Activated T-helper 1 cell treated with anti-CD3 and anti-CD28 coated beads, Interleukin-2, amount 50 U/mL, for 16 hours (primary cell): ENCODE measurements around the gene SGCE.

Source experiments
- DNase-seq, 2 donors: peaks; one replicate each; pipeline ENCODE4 v3.0.0-alpha.2; 2020; ENCODE audit warnings: low read depth in 1 of 2, low spot score in 1 of 2

Gene SGCE

GRCh38 chr7:94660006-94660405 is 4.1 kb upstream of the SGCE start:
- no peak for DNase-seq

GRCh38 chr7:94658826-94659225 is 2.9 kb upstream of the SGCE start:
- DNase-seq = no peak

GRCh38 chr7:94657771-94658693 is 2.1 kb upstream of the SGCE start:
- DNase-seq = peak; percentile 83 to 88

GRCh38 chr7:94656925-94657731 is 1.2 kb upstream of the SGCE start:
- no peak for DNase-seq

- no peak for DNase-seq
Observed at GRCh38 chr7:94656658-94656924, 658 bp upstream of the SGCE start.

GRCh38 chr7:94655126-94655847 is 646 bp downstream of the SGCE start:
- DNase-seq = no peak

GRCh38 chr7:94654783-94655125 is 1.2 kb downstream of the SGCE start:
- DNase-seq = no peak

GRCh38 chr7:94650147-94651051 is 5.5 kb downstream of the SGCE start:
- DNase-seq = no peak

GRCh38 chr7:94649450-94649849 is 6.5 kb downstream of the SGCE start:
- no peak for DNase-seq

GRCh38 chr7:94648731-94649130 is 7.2 kb downstream of the SGCE start:
- DNase-seq = no peak

GRCh38 chr7:94647295-94647694 is 8.6 kb downstream of the SGCE start:
- DNase-seq = no peak

GRCh38 chr7:94643771-94644545 is 12.0 kb downstream of the SGCE start:
- DNase-seq = no peak

- DNase-seq = no peak
Observed at GRCh38 chr7:94642838-94643653, 12.9 kb downstream of the SGCE start.

GRCh38 chr7:94639384-94639783 is 16.5 kb downstream of the SGCE start:
- DNase-seq = no peak

GRCh38 chr7:94635687-94636086 is 20.2 kb downstream of the SGCE start:
- DNase-seq = no peak

GRCh38 chr7:94634502-94634901 is 21.4 kb downstream of the SGCE start:
- DNase-seq = no peak

- no peak for DNase-seq
Observed at GRCh38 chr7:94633687-94634086, 22.2 kb downstream of the SGCE start.

- no peak for DNase-seq
Observed at GRCh38 chr7:94633014-94633341, 23.0 kb downstream of the SGCE start.

- DNase-seq = no peak
Observed at GRCh38 chr7:94632338-94633013, 23.5 kb downstream of the SGCE start.
